ENCODE results near the gene HOXD10.
A peak's percentile ranks its signal among the peaks of the same experiment; 100 is the strongest.

HOXD10 gene

DNA sequence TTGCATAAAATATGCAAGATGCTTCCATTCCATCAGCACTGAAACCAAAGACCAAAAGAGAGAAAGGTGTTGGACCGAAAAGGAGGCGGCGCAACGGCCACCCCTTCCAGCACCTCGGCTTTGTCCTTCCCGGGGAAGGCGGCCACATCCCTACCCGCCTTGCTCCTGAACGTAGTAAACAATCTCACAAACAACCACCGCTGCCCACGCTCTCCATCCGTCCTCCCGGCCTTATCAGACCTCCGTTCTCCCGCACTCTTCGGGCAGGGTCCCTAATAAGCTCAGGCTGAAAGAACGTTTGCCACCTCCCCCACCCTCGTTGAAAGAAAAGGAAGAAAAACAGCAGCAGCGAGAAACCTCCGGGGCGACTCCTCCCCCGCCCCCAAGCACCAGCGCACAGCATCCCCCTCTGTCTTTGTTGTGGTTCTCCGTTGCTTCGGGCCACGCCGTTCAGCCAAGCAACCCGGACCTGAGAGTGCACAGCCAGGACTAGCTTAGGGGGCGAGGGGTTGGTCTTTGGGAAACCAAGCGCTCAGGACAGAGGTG lies 37.2 kb upstream of the HOXD10 start:
- DNase-seq (ENCODE audit: low read depth, low spot score): no peak
- H3K4me3 ChIP-seq (ENCODE audit: low read depth, low read length): no peak overlapping the region
- in situ Hi-C loops (cut with HindIII; ENCODE audit: low sequenced_read_pairs): no loop called here
- TF ChIP-seq CTCF (IDR thresholded peaks at IDR 0.05; ENCODE audit: low read depth, low read length): no peak

GRCh38 chr2:176079831-176080539 lies 36.6 kb upstream of the HOXD10 start:
- in situ Hi-C loops (cut with HindIII; ENCODE audit: low sequenced_read_pairs): no loop called here
- H3K4me3 ChIP-seq (ENCODE audit: low read depth, low read length): no peak overlapping the region
- TF ChIP-seq CTCF (IDR thresholded peaks at IDR 0.05; ENCODE audit: low read depth, low read length): peak; percentile 55
- no peak for DNase-seq (ENCODE audit: low read depth, low spot score)

- no peak for DNase-seq (ENCODE audit: low read depth, low spot score)
- TF ChIP-seq CTCF (IDR thresholded peaks at IDR 0.05; ENCODE audit: low read depth, low read length): no peak
- no peak overlapping the region for H3K4me3 ChIP-seq (ENCODE audit: low read depth, low read length)
- in situ Hi-C loops (cut with HindIII; ENCODE audit: low sequenced_read_pairs): no loop called here
These were observed 35.8 kb upstream of the HOXD10 start for GRCh38 chr2:176080540-176081375.

DNA sequence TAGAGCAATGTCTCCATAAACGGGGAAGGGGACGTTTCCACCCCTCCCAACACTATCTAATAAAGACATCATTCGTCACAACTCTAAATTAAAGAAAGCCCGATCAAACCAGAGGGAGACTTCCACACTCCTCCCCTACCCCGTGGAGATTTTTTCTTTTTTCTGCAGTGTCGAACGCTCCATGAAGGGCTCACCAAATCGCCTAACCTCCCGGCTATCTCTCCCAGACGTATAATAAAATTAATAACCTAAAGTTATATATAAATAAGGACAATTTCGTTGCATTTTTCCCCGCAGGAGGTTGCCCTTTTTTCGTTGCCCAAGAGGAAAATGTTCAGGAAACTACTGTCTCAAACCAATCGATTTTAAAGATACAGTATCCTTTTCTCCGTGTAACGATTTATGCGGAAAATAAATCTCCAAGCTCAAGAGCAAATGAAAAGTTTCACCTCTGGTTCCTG lies 35.2 kb upstream of the HOXD10 start:
- in situ Hi-C loops (cut with HindIII; ENCODE audit: low sequenced_read_pairs): no loop called here
- no peak overlapping the region for H3K4me3 ChIP-seq (ENCODE audit: low read depth, low read length)
- TF ChIP-seq CTCF (IDR thresholded peaks at IDR 0.05; ENCODE audit: low read depth, low read length): no peak
- peak; percentile 23 for DNase-seq (ENCODE audit: low read depth, low spot score)

- DNase-seq (ENCODE audit: low read depth, low spot score): no peak
- no peak overlapping the region for H3K4me3 ChIP-seq (ENCODE audit: low read depth, low read length)
- in situ Hi-C loops (cut with HindIII; ENCODE audit: low sequenced_read_pairs): no loop called here
- no peak for TF ChIP-seq CTCF (IDR thresholded peaks at IDR 0.05; ENCODE audit: low read depth, low read length)
These were observed 34.6 kb upstream of the HOXD10 start for GRCh38 chr2:176081837-176082524.

DNA sequence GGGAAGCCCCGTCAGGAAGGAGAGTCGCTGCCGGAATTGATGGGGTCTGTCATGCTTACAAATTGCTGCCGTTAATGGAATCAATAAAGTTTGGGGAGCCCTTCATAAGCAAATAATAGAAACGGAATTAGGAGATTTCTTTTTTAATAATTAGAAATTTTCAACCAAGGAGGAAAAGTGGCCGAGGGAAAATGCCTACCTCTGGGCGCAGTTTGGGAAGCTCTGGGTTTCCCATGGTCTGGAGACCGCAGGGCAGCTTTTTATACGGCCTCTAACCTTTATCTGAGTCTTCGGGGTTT lies 34.1 kb upstream of the HOXD10 start:
- no peak for TF ChIP-seq CTCF (IDR thresholded peaks at IDR 0.05; ENCODE audit: low read depth, low read length)

More for the DNA sequence above, 34.1 kb upstream of the HOXD10 start:
- in situ Hi-C loops (cut with HindIII; ENCODE audit: low sequenced_read_pairs): no loop called here
- DNase-seq (ENCODE audit: low read depth, low spot score): no peak
- H3K4me3 ChIP-seq (ENCODE audit: low read depth, low read length): no peak overlapping the region
